ENCODE measurements around the gene PPP1R3F. TPM values are rescaled to one million over a fixed set of nuclear protein-coding genes. Genes with fewer than 3 reads are reported as not detected.

The PPP1R3F gene
- total and polyA plus RNA-seq, 9 of the 15 experiments (the other 6 are each of a cell fraction or from before 2014, with no cell fraction given) = 0.03 to 0.91 (median 0.43) TPM; not detected in 1

DNA sequence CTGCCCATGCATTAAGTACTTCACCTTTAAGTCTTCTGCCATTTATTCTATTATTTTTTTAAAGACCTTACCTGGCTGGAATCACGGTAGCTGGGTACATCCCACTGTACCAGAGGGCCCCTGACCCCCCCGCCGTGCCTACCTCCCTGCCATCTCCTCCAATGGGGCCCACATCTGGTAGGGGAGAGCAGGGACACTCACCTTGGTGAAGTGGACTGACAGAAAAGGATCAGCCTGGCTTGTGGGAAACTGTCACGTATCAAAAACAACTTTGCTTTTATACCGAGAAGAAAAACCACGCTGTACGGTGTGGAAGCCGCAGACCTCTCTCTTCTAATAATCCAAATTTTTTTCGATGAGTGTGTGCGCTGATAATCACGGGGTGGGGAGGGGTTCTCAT is 5.1 kb upstream of the PPP1R3F start, which contains the start of gene FOXP3:
Gene FOXP3 (minus strand): TSS at position 251 of the 400 bp plus-strand sequence. CDS start 6,205 bp downstream, outside the sequence.
- DNase-seq (ENCODE audit: extremely low read depth in 1 of 4, low spot score in 3 of 4) (no peak), FAIRE-seq (no peak), ATAC-seq (no peak)
- intact Hi-C loops (cut with micrococcal nuclease) = no loop called here
- H3K4me2 ChIP-seq (ENCODE audit: insufficient read depth, low read length) = no peak within 1 kb of the TSS
- no peaks in the 10 kb centered on the region for H3K9me3 ChIP-seq (replicated peaks; ENCODE audit: control insufficient read depth, insufficient read depth, low read depth, low read length)
- 0 out of 2 replicates have a peak within 1 kb of the TSS, but pooled peaks have one; percentile 7 for H2AFZ ChIP-seq (ENCODE audit: low read depth, low read length)
- WGBS (ENCODE audit: insufficient coverage, low coverage, missing lambda C conversion rate) = 40% methylated on average over 10 of the region's 11 CpGs
- CTCF ChIA-PET (ENCODE audit: low intra/inter-chr PET ratio) = no interaction called here
- H3K79me2 ChIP-seq (ENCODE audit: control insufficient read depth, insufficient read depth, low read length) = no peaks in the 10 kb centered on the region
- no peaks in the 10 kb centered on the region for H3K9me1 ChIP-seq (ENCODE audit: control insufficient read depth, insufficient read depth, low read length)
- POLR2A ChIA-PET = interaction anchor here (0.7 kb wide), 1 partner anchor 11 kb away, joined by 4 read pairs; no protein-coding TSS in a partner anchor
- no TSS peak for BruUV-seq (replicated peaks)
- H4K20me1 ChIP-seq (replicated peaks; ENCODE audit: control insufficient read depth, insufficient read depth, low read length) = no peaks in the 10 kb centered on the region
- no peak within 1 kb of the TSS for H3K9ac ChIP-seq (ENCODE audit: insufficient read depth in 1 of 2, low read depth in 2 of 2, low read length in 2 of 2)
- no peaks in the 10 kb centered on the region for H3K27me3 ChIP-seq (ENCODE audit: control insufficient read depth in 2 of 2, insufficient read depth in 2 of 2, low read length in 2 of 2)
- H3K4me3 ChIP-seq = no peak within 1 kb of the TSS
- H3K27ac ChIP-seq (ENCODE audit: extremely low read depth, low read depth, low read length) = no peak within 1 kb of the TSS
- TF ChIP-seq ZEB2 (IDR thresholded peaks at IDR 0.05) = no peak
- in situ Hi-C loops (cut with MboI) = no loop called here
- H3K36me3 ChIP-seq (ENCODE audit: control insufficient read depth, insufficient read depth, low read length) = no peaks in the 10 kb centered on the region
- H3K4me1 ChIP-seq (replicated peaks in 1 of 2; ENCODE audit: control insufficient read depth in 2 of 2, insufficient read depth in 2 of 2, low read length in 2 of 2) = peaks cover 4 to 5% of the 10 kb centered on the region in 2 experiments; a peak in 1 of 5 replicates

DNA sequence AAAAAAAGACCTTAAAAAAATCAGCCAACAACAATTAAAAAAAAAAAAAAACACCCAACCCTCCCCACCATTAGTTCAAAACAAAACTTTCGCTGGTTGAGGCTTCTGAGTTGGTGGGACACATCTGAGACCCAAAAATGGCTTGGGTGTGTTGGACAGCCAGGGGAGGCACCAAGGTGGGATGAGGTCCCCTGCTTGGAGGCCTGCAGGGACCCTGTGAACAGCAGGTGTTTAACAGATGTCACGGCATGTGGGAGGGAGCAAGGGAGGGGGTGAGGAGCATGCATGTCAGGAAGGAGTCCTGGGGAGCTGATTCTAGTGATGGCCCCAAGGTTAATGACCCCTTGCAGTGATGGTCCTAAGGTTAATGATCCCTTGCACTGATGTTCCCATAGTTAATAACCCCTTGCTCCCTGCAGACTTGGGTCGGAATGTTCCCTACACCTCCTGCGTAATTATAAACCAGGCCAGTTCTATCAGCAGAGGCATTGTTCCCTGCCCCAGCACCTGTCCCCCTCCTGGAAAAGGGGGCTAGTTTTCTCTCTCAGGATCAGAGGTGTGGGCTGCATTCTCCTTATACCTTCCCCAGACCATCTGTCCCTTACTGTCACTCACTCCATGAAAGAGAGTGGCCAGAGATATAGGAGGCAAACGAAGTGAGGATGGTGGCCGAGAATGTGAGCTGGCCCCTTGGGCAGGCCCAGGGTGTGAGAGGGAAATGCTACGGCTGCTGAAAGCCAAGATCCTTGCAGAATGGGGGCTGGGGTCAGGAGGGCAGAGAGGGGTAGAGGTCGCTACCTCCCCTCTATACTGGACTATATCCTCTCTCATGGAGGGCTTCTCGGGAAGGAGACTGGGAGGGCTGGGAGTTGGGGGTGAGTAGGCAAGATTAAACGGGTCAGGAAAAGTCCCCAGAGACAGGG is 2.8 kb upstream of the PPP1R3F start:
- in situ Hi-C loops (cut with MboI) = no loop called here
- 37% methylated on average over 7 of the region's 10 CpGs for WGBS (ENCODE audit: insufficient coverage, low coverage, missing lambda C conversion rate)
- ChIA-PET POLR2A (interaction anchor here (1.6 kb wide), 1 partner anchor 10 kb away, joined by 5 read pairs; no protein-coding TSS in a partner anchor), CTCF (ENCODE audit: low intra/inter-chr PET ratio) (no interaction called here)
- Histone ChIP-seq H3K4me2 (ENCODE audit: insufficient read depth, low read length) (no peak overlapping the region), H3K27ac (ENCODE audit: extremely low read depth, low read depth, low read length) (no peak overlapping the region), H2AFZ (ENCODE audit: low read depth, low read length) (peak overlapping the region; percentile 55; the same call in 1 of the 2 replicates), H3K36me3 (ENCODE audit: control insufficient read depth, insufficient read depth, low read length) (0 out of 3 replicates have a peak, but pooled peaks cover under 1% of the 10 kb centered on the region), H3K4me1 (replicated peaks in 1 of 2; ENCODE audit: control insufficient read depth in 2 of 2, insufficient read depth in 2 of 2, low read length in 2 of 2) (peaks cover 15 to 18% of the 10 kb centered on the region in 2 experiments; a peak in 4 of 5 replicates), H3K9ac (ENCODE audit: insufficient read depth in 1 of 2, low read depth in 2 of 2, low read length in 2 of 2) (peak overlapping the region in 1 of 2 experiments; percentile 40; a peak in 1 of 4 replicates), H3K9me1 (ENCODE audit: control insufficient read depth, insufficient read depth, low read length) (no peaks in the 10 kb centered on the region), H3K9me3 (replicated peaks; ENCODE audit: control insufficient read depth, insufficient read depth, low read depth, low read length) (no peaks in the 10 kb centered on the region), H3K27me3 (ENCODE audit: control insufficient read depth in 2 of 2, insufficient read depth in 2 of 2, low read length in 2 of 2) (no peaks in the 10 kb centered on the region), H4K20me1 (replicated peaks; ENCODE audit: control insufficient read depth, insufficient read depth, low read length) (no peaks in the 10 kb centered on the region), H3K4me3 (no peak overlapping the region), H3K79me2 (ENCODE audit: control insufficient read depth, insufficient read depth, low read length) (peaks cover 18% of the 10 kb centered on the region)
- FAIRE-seq = peak; percentile 15
- no peak for DNase-seq (ENCODE audit: extremely low read depth in 1 of 4, low spot score in 3 of 4)
- intact Hi-C loops (cut with micrococcal nuclease) = no loop called here
- no TSS peak for BruUV-seq (replicated peaks)
- no peak for ATAC-seq
- no peak for TF ChIP-seq NR4A1 (CRISPR knock-in tag; IDR thresholded peaks at IDR 0.05)
- no peak for TF ChIP-seq NR4A1 (tag; IDR thresholded peaks at IDR 0.05)
- TF ChIP-seq, protein P1, sequence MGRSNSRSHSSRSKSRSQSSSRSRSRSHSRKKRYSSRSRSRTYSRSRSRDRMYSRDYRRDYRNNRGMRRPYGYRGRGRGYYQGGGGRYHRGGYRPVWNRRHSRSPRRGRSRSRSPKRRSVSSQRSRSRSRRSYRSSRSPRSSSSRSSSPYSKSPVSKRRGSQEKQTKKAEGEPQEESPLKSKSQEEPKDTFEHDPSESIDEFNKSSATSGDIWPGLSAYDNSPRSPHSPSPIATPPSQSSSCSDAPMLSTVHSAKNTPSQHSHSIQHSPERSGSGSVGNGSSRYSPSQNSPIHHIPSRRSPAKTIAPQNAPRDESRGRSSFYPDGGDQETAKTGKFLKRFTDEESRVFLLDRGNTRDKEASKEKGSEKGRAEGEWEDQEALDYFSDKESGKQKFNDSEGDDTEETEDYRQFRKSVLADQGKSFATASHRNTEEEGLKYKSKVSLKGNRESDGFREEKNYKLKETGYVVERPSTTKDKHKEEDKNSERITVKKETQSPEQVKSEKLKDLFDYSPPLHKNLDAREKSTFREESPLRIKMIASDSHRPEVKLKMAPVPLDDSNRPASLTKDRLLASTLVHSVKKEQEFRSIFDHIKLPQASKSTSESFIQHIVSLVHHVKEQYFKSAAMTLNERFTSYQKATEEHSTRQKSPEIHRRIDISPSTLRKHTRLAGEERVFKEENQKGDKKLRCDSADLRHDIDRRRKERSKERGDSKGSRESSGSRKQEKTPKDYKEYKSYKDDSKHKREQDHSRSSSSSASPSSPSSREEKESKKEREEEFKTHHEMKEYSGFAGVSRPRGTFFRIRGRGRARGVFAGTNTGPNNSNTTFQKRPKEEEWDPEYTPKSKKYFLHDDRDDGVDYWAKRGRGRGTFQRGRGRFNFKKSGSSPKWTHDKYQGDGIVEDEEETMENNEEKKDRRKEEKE (IDR thresholded peaks at IDR 0.05; ENCODE audit: borderline replicate concordance in 1 of 2, control insufficient read depth in 1 of 2, low read depth in 2 of 2, low read length in 1 of 2) = no peak
- TF ChIP-seq ZNF444 (CRISPR knock-in tag; IDR thresholded peaks at IDR 0.05) = no peak
- TF ChIP-seq, protein P2, sequence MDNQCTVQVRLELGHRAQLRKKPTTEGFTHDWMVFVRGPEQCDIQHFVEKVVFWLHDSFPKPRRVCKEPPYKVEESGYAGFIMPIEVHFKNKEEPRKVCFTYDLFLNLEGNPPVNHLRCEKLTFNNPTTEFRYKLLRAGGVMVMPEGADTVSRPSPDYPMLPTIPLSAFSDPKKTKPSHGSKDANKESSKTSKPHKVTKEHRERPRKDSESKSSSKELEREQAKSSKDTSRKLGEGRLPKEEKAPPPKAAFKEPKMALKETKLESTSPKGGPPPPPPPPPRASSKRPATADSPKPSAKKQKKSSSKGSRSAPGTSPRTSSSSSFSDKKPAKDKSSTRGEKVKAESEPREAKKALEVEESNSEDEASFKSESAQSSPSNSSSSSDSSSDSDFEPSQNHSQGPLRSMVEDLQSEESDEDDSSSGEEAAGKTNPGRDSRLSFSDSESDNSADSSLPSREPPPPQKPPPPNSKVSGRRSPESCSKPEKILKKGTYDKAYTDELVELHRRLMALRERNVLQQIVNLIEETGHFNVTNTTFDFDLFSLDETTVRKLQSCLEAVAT (IDR thresholded peaks at IDR 0.05) = no peak

All from K562 (cell line).